Prostate gland (tissue), 2 donors: ENCODE results near the gene FAM222B.
"Not testable (repeated sequence)": the region's sequence is repeated elsewhere in the genome, so short reads cannot be mapped to it uniquely, and the experiment has no call there.

Source experiments
- CTCF ChIP-seq, 4 experiments: fragments of 200-600 bp in 2 of 4; fragments of 450-650 bp in 2 of 4; sonication (generic) in 2 of 4; IDR thresholded peaks; 1 replicate in 3 of 4; 2 replicates in 1 of 4; pipeline ENCODE4 v1.5.1; 2016 to 2019; ENCODE audit warnings: antibody characterized with exemption in 4 of 4, mild to moderate bottlenecking in 2 of 4, moderate library complexity in 2 of 4
- POLR2A ChIP-seq: fragments of 450-650 bp; IDR thresholded peaks from one replicate; pipeline ENCODE4 v1.6.1; 2016; ENCODE audit warnings: antibody characterized with exemption, mild to moderate bottlenecking
- POLR2AphosphoS5 ChIP-seq: sonication (generic); formaldehyde crosslinking; IDR thresholded peaks from one replicate; pipeline ENCODE4 v1.6.1; 2017; ENCODE audit warnings: antibody characterized with exemption

GRCh38 chr17:28836541-28836940 lies 6.0 kb downstream of the FAM222B start:
- not testable (repeated sequence) for TF ChIP-seq CTCF (IDR thresholded peaks at IDR 0.05); POLR2A; POLR2AphosphoS5
